Upper lobe of left lung (tissue), 6 donors: Measurements from ENCODE around the gene PNRC2. TPM values are rescaled to one million over a fixed set of nuclear protein-coding genes. Genes with fewer than 3 reads are reported as not detected.

ENCODE experiments used
- ATAC-seq, 2 donors: fragments of 200-7000 bp; cut with Tn5 transposase; one replicate each; pipeline ENCODE4 v1.9.1; 2022; ENCODE audit warnings: mild to moderate bottlenecking in 2 of 2, moderate library complexity in 2 of 2; ENCODE audit not compliant: low FRiP score in 2 of 2
- DNase-seq, 2 donors: peaks; one replicate each; pipeline ENCODE4 v3.0.0-alpha.2; 2019 to 2020
- H3K27ac ChIP-seq, 4 donors: fragments of 200-600 bp; sonication (generic); one replicate each; pipeline ENCODE4 v1.5.1; 2016 to 2019
- H3K27me3 ChIP-seq, 4 donors: fragments of 200-600 bp; sonication (generic); one replicate each; pipeline ENCODE4 v1.5.1; 2017 to 2019
- H3K36me3 ChIP-seq, 4 donors: fragments of 200-600 bp; sonication (generic); one replicate each; pipeline ENCODE4 v1.5.1; 2016 to 2019
- H3K4me1 ChIP-seq, 4 donors: fragments of 200-600 bp; sonication (generic); one replicate each; pipeline ENCODE4 v1.5.1; 2018 to 2019
- H3K4me3 ChIP-seq, 4 donors: fragments of 200-600 bp; sonication (generic); one replicate each; pipeline ENCODE4 v1.5.1; 2017 to 2019; ENCODE audit warnings: mild to moderate bottlenecking in 2 of 4, moderate library complexity in 1 of 4
- H3K9me3 ChIP-seq, 4 donors: fragments of 200-600 bp; sonication (generic); one replicate each; pipeline ENCODE4 v1.5.1; 2018 to 2019
- EP300 ChIP-seq, 4 donors: sonication (generic); formaldehyde crosslinking; IDR thresholded peaks; one replicate each; pipeline ENCODE4 v1.5.1; 2017; ENCODE audit warnings: antibody characterized with exemption in 4 of 4, control low read depth in 2 of 4
- POLR2A ChIP-seq, 4 donors: fragments of 450-650 bp; IDR thresholded peaks; one replicate each; pipeline ENCODE4 v1.5.1; 2016 to 2017; ENCODE audit warnings: antibody characterized with exemption in 4 of 4, mild to moderate bottlenecking in 2 of 4
- POLR2AphosphoS5 ChIP-seq, 2 donors: sonication (generic); formaldehyde crosslinking; IDR thresholded peaks; one replicate each; pipeline ENCODE4 v1.5.1; 2017; ENCODE audit warnings: antibody characterized with exemption in 2 of 2
- WGBS, 2 donors: methylation state at CpG; one replicate each; pipeline ENCODE4 v1.1.5; 2017 to 2018; 5-methylcytosine and 5-hydroxymethylcytosine counted together
- total RNA-seq, 6 donors: library from RNA; depleted of rRNA in 4 of 6; stranded (reverse); fragments of >200 nt in 4 of 6; gene quantifications; one replicate each; pipeline versions ENCODE4 v1.1.0 to v1.2.1, GENCODE V29; 2016 to 2021
- TF ChIP-seq, protein P1 (sequence below), 6 experiments: fragments of 450-650 bp in 4 of 6; fragments of 200-600 bp in 2 of 6; sonication (generic) in 2 of 6; IDR thresholded peaks; one replicate each; pipeline ENCODE4 v1.5.1; 2016 to 2019; ENCODE audit warnings: antibody characterized with exemption in 6 of 6
- donor health status: DM: no; HTN: no; CAD: no; lungs with moderate emphysema.
- donor health status: DM: no; HTN: yes; CAD: no; lungs with severe emphysema.

The PNRC2 gene
- total RNA-seq, 6 donors from 2014 or later = 101 to 892 (median 139) TPM

DNA sequence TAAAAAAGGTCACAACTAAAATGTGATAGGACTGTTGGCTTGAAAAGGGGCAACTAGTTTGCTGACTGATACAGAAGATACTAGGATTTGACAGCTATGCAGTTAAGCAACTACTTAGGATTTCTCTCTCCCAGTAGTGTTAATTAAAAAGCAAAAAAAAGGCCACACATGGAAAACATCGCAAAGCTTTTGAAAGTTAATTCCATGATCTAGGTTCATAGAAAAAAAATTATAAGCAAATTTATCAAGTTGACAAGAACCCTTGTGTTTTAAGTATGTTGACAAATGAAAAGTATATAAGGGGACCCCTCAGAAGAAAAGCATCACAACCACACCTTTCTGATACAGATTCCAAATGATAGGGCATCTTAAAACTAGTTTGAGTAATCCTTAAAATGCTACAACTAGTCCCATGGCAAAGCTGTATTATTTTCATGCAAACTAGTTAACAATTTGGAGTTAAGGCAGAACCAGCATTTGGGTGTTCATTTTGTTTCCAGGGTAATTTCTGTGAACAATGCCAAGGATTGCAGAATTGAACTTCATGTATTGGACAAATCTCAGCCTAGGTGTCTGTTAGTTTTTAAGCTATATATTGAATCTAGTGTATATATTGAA is 4.1 kb downstream of the PNRC2 start:
- ATAC-seq (no peak), DNase-seq (no peak)
- H3K4me1 ChIP-seq = peaks cover 25 to 34% (median 32%) of the 10 kb centered on the region in 4 donors
- H3K9me3 ChIP-seq = no peaks in the 10 kb centered on the region
- H3K36me3 ChIP-seq = peaks cover 3 to 59% (median 13%) of the 10 kb centered on the region in 4 donors
- H3K4me3 ChIP-seq = no peak overlapping the region
- TF ChIP-seq EP300 (IDR thresholded peaks at IDR 0.05) (no peak), POLR2A (IDR thresholded peaks at IDR 0.05) (no peak), POLR2AphosphoS5 (IDR thresholded peaks at IDR 0.05) (no peak)
- TF ChIP-seq, protein P1, sequence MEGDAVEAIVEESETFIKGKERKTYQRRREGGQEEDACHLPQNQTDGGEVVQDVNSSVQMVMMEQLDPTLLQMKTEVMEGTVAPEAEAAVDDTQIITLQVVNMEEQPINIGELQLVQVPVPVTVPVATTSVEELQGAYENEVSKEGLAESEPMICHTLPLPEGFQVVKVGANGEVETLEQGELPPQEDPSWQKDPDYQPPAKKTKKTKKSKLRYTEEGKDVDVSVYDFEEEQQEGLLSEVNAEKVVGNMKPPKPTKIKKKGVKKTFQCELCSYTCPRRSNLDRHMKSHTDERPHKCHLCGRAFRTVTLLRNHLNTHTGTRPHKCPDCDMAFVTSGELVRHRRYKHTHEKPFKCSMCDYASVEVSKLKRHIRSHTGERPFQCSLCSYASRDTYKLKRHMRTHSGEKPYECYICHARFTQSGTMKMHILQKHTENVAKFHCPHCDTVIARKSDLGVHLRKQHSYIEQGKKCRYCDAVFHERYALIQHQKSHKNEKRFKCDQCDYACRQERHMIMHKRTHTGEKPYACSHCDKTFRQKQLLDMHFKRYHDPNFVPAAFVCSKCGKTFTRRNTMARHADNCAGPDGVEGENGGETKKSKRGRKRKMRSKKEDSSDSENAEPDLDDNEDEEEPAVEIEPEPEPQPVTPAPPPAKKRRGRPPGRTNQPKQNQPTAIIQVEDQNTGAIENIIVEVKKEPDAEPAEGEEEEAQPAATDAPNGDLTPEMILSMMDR (IDR thresholded peaks at IDR 0.05) = no peak
- peak overlapping the region in 3 of 4 donors; percentile 36 to 65 (median 40) for H3K27ac ChIP-seq
- 68 to 76% methylated on average over 1 of the region's 1 CpG for WGBS, 2 donors
- H3K27me3 ChIP-seq = no peaks in the 10 kb centered on the region

DNA sequence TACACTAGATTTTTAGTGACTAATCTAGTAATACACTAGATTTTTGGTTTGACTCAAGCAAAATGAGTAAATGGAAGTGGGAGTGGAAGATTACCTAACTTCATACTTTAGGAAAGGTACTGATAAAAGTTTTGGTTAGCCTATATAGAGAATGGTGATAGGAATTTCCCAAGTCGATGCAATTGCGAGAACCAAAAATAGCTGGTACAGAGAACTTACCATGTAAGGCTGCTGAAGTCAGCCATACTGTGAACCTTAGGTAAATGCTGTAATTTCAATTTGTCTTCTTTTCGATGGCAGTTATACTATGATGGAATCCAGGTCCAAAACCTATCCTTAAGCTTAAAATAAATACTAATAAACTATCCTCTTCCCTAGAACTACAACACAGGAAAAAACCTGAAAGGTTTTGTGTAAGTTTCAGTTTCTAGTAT is 4.6 kb downstream of the PNRC2 start:
- no peak for ATAC-seq
- no peak overlapping the region for H3K4me3 ChIP-seq
- WGBS, 2 donors = 76 to 77% methylated on average over 3 of the region's 3 CpGs

DNA sequence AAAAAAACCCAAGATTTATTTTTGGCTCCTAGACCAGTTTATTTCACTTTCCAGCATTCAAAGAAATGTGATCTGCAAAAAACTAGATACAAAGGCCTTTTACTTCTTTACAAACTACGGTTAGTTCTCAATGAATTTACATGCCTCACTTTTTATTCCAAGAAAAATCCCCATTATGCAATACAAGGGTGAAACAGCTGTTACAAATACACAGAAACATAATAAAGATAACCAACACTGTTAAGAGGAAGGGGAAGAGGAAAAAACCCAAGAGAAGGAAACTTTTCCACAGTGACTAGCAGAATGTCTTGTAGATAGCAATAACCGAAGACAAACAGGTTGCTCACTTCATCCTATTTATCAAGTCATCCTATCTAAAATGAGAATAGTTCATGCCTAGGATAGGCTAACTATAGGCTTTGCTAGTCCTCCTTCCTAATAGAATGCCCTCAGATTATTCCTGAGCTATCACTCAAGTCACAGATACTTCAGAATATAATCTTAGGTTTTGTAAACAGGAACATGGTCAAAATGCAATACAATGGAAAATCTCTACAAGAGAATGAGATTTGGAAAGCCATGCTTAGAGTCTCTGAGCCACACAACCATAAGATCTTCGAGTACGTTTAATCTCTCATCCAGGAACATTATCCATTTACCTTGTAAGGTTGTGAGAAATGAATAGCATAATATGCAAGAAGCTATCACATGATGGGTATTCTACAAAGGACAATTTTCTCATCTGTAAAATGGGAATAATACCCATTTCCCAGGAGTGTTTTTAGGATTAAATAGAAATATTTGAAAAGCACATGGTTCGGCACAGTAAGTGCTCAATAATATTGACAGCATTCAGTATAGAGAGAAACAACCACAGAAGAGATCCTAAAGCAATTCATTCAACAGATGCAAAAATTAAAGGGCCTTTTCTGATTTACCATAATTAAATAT is 5.4 kb downstream of the PNRC2 start:
- ATAC-seq (no peak), DNase-seq (no peak)
- Histone ChIP-seq H3K9me3 (no peaks in the 10 kb centered on the region), H3K27ac (peak overlapping the region in 3 of 4 donors; percentile 21 to 65 (median 43)), H3K4me3 (no peak overlapping the region), H3K27me3 (no peaks in the 10 kb centered on the region), H3K4me1 (peaks cover 25 to 34% (median 32%) of the 10 kb centered on the region in 4 donors), H3K36me3 (peaks cover 3 to 69% (median 15%) of the 10 kb centered on the region in 4 donors)
- 63 to 66% methylated on average over 5 of the region's 5 CpGs for WGBS, 2 donors
- no peak for TF ChIP-seq EP300 (IDR thresholded peaks at IDR 0.05)
- peak in 1 of 2 donors; percentile 25 for TF ChIP-seq POLR2AphosphoS5 (IDR thresholded peaks at IDR 0.05)

More for the DNA sequence above, 4.6 kb downstream of the PNRC2 start:
- DNase-seq = no peak
- H3K36me3 ChIP-seq = peaks cover 3 to 64% (median 13%) of the 10 kb centered on the region in 4 donors
- peak overlapping the region in 3 of 4 donors; percentile 36 to 65 (median 43) for H3K27ac ChIP-seq
- no peak for TF ChIP-seq EP300 (IDR thresholded peaks at IDR 0.05)
- no peak for TF ChIP-seq POLR2A (IDR thresholded peaks at IDR 0.05)
- H3K27me3 ChIP-seq = no peaks in the 10 kb centered on the region
- H3K4me1 ChIP-seq = peaks cover 25 to 34% (median 32%) of the 10 kb centered on the region in 4 donors
- no peaks in the 10 kb centered on the region for H3K9me3 ChIP-seq

DNA sequence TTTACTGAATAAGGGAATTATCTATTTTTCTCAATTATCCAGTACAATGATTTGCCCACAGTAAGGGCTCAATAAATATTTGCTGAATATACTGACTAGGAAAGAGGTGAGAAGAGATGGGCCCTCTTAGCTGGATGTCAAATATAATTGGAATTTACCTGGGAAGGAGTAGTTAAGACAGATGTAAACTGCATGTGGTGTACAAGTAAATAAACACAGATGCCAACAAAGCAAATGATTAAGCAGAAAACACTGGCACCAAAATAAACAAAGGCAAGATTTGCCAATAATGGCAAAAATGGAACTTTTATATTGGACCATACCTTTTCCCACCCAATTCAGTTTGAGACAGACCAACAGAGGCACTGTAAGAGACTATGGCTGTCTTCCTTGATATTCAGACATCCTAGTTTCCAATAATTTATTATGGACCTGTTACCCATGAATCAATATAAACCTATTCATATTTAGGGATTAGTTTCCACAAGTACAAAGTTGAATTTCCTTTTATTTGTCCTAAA is 7.4 kb downstream of the PNRC2 start:
- no peak overlapping the region for H3K4me3 ChIP-seq
- H3K27me3 ChIP-seq = no peaks in the 10 kb centered on the region
- DNase-seq (no peak), ATAC-seq (no peak)
- H3K36me3 ChIP-seq = peaks cover 6 to 76% (median 30%) of the 10 kb centered on the region in 4 donors
- TF ChIP-seq, protein P1 (IDR thresholded peaks at IDR 0.05) = no peak
- no peak for TF ChIP-seq POLR2A (IDR thresholded peaks at IDR 0.05)
- no peaks in the 10 kb centered on the region for H3K9me3 ChIP-seq
- H3K4me1 ChIP-seq = peaks cover 18 to 24% (median 22%) of the 10 kb centered on the region in 4 donors
- no peak overlapping the region for H3K27ac ChIP-seq

DNA sequence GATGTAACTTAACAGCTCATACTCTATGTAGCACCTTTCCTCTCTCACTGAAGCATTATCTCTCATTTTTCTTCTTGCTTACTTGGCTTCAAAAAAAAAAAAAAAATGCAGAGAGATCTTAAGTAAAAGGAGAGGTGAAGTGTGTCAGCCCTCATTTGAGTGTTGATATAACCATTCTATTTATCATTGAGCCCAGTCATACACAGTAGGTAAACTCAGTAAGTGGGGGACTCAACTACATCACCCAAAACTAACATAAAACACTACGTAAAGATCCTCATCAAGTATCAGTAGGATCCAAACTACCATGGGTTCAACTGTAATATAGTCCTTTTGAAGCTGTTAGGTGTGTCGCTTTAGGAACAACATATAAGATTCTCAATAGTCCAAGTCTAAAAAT is 8.2 kb downstream of the PNRC2 start:
- Histone ChIP-seq H3K36me3 (peaks cover 6 to 83% (median 30%) of the 10 kb centered on the region in 4 donors), H3K9me3 (no peaks in the 10 kb centered on the region), H3K4me1 (peaks cover 18 to 24% (median 22%) of the 10 kb centered on the region in 4 donors), H3K4me3 (no peak overlapping the region), H3K27ac (no peak overlapping the region), H3K27me3 (no peaks in the 10 kb centered on the region)
- TF ChIP-seq, protein P1 (IDR thresholded peaks at IDR 0.05) = no peak
- no peak for TF ChIP-seq POLR2AphosphoS5 (IDR thresholded peaks at IDR 0.05)
- no peak for TF ChIP-seq POLR2A (IDR thresholded peaks at IDR 0.05)
- TF ChIP-seq EP300 (IDR thresholded peaks at IDR 0.05) = no peak
- no peak for DNase-seq
- no peak for ATAC-seq
- WGBS, 2 donors = 58 to 64% methylated on average over 2 of the region's 2 CpGs
